GM12892 (cell line): ENCODE results near the gene KLK2.

ENCODE experiments used
- POLR2A ChIP-seq: IDR thresholded peaks from 2 replicates; pipeline ENCODE4 v1.6.1; 2011; ENCODE audit warnings: low read depth, low read length, control low read depth
- POLR2AphosphoS5 ChIP-seq: IDR thresholded peaks from 2 replicates; pipeline ENCODE4 v1.6.1; 2011; ENCODE audit warnings: low read depth, low read length, control low read depth
- TAF1 ChIP-seq: IDR thresholded peaks from 2 replicates; pipeline ENCODE4 v1.6.1; 2011; ENCODE audit warnings: low read depth, mild to moderate bottlenecking, control low read depth, low read length, borderline replicate concordance

- TF ChIP-seq TAF1: no peak
- no peak for TF ChIP-seq POLR2AphosphoS5
- no peak for TF ChIP-seq POLR2A
Measured at GRCh38 chr19:50873056-50873455, at the start of gene KLK2.
